GM18909 (cell line): ENCODE measurements around the gene C2orf69.

Source experiments
- ATAC-seq: cut with Tn5 transposase; IDR thresholded peaks from one replicate; pipeline ENCODE4 v1.9.1; 2021; ENCODE audit warnings: mild to moderate bottlenecking; ENCODE audit not compliant: unreplicated experiment, poor library complexity

Gene C2orf69

GRCh38 chr2:199962203-199962602 is 51.1 kb downstream of the C2orf69 start:
- ATAC-seq = no peak

GRCh38 chr2:199966405-199966804 is 55.3 kb downstream of the C2orf69 start:
- no peak for ATAC-seq

GRCh38 chr2:199966976-199967375 is 55.9 kb downstream of the C2orf69 start:
- ATAC-seq = no peak

- ATAC-seq = no peak
Observed at GRCh38 chr2:199968126-199968525, 57.0 kb downstream of the C2orf69 start.

GRCh38 chr2:199972088-199972626 is 61.1 kb downstream of the C2orf69 start:
- no peak for ATAC-seq

GRCh38 chr2:199973703-199974102 is 62.6 kb downstream of the C2orf69 start:
- ATAC-seq = no peak

GRCh38 chr2:199975273-199975895 is 64.3 kb downstream of the C2orf69 start:
- ATAC-seq = no peak
